NCI-H2107 treated with DMSO at 0.1 percent for 48 hours (cell line): Measurements from ENCODE around the gene GBF1.

Experiments used
- DNase-seq: peaks from one replicate; lab custom pipeline; 2025; ENCODE audit not compliant: unreplicated experiment; lab: John Stamatoyannopoulos, UW

The GBF1 gene

GRCh38 chr10:102405108-102405571, 159.8 kb downstream of the GBF1 start:
- no peak for DNase-seq

GRCh38 chr10:102405632-102406031, 160.3 kb downstream of the GBF1 start:
- no peak for DNase-seq

GRCh38 chr10:102406815-102407214, 161.5 kb downstream of the GBF1 start:
- no peak for DNase-seq

- DNase-seq, result no peak
Measured at GRCh38 chr10:102407425-102408130, 162.2 kb downstream of the GBF1 start.

GRCh38 chr10:102408131-102408727, 162.9 kb downstream of the GBF1 start:
- no peak for DNase-seq

- DNase-seq, result no peak
Measured at GRCh38 chr10:102408728-102409603, 163.6 kb downstream of the GBF1 start.

- DNase-seq, result no peak
Measured at GRCh38 chr10:102409604-102410428, 164.5 kb downstream of the GBF1 start.

GRCh38 chr10:102410429-102411073, 165.2 kb downstream of the GBF1 start:
- no peak for DNase-seq

- DNase-seq, result no peak
Measured at GRCh38 chr10:102411341-102412255, 166.3 kb downstream of the GBF1 start.

- DNase-seq, result no peak
Measured at GRCh38 chr10:102412293-102412692, 167.0 kb downstream of the GBF1 start.

GRCh38 chr10:102413053-102413705, 167.8 kb downstream of the GBF1 start:
- peak; percentile 7 for DNase-seq

GRCh38 chr10:102413806-102414561, 168.7 kb downstream of the GBF1 start:
- DNase-seq, result no peak

- no peak for DNase-seq
Measured at GRCh38 chr10:102414749-102415148, 169.4 kb downstream of the GBF1 start.

- DNase-seq, result no peak
Measured at GRCh38 chr10:102416283-102416682, 171.0 kb downstream of the GBF1 start.

GRCh38 chr10:102416695-102417094, 171.4 kb downstream of the GBF1 start:
- DNase-seq, result no peak

- peak; percentile 52 for DNase-seq
Measured at GRCh38 chr10:102418622-102419268, 173.4 kb downstream of the GBF1 start, which contains the start of gene PSD. TSS of gene PSD (minus strand) at chr10:102418785. CDS start at chr10:102417038, 1,747 bp downstream.
